Neural progenitor cell (in vitro differentiated cells): ENCODE data around the gene BANF1. TPM values are rescaled to one million over a fixed set of nuclear protein-coding genes. Genes with fewer than 3 reads are reported as not detected.

ENCODE experiments used
- DNase-seq: peaks from one replicate; pipeline ENCODE4 v3.0.0-alpha.2; 2016; ENCODE audit warnings: low spot score
- H2AFZ ChIP-seq: fragments of 200-600 bp; sonication (generic); replicated peaks from 2 replicates; pipeline ENCODE4 v1.6.1; 2016; ENCODE audit warnings: antibody characterized with exemption
- H3F3A ChIP-seq: fragments of 200-600 bp; sonication (generic); 2 replicates; pipeline ENCODE4 v1.6.1; 2016; ENCODE audit warnings: antibody characterized with exemption, low read depth
- H3K27ac ChIP-seq: fragments of 200-600 bp; sonication (generic); 2 replicates; pipeline ENCODE4 v1.5.1; 2016; ENCODE audit warnings: mild to moderate bottlenecking
- H3K27me3 ChIP-seq: fragments of 200-600 bp; sonication (generic); 2 replicates; pipeline ENCODE4 v1.6.1; 2016; ENCODE audit warnings: mild to moderate bottlenecking, moderate library complexity
- H3K36me3 ChIP-seq: fragments of 200-600 bp; sonication (generic); 2 replicates; pipeline ENCODE4 v1.5.1; 2016
- H3K4me1 ChIP-seq: fragments of 200-600 bp; sonication (generic); 2 replicates; pipeline ENCODE4 v1.6.1; 2016; ENCODE audit warnings: mixed run types
- H3K4me2 ChIP-seq: fragments of 200-600 bp; sonication (generic); 2 replicates; pipeline ENCODE4 v1.6.1; 2016
- H3K4me3 ChIP-seq: fragments of 200-600 bp; sonication (generic); 2 replicates; pipeline ENCODE4 v1.5.1; 2016
- H3K79me2 ChIP-seq: fragments of 200-600 bp; sonication (generic); 2 replicates; pipeline ENCODE4 v1.6.1; 2016; ENCODE audit warnings: low read depth
- H3K9ac ChIP-seq: fragments of 200-600 bp; sonication (generic); 2 replicates; pipeline ENCODE4 v1.6.1; 2016
- H3K9me3 ChIP-seq: fragments of 200-600 bp; sonication (generic); 2 replicates; pipeline ENCODE4 v1.5.1; 2016; ENCODE audit warnings: low read depth
- H4K20me1 ChIP-seq: fragments of 200-600 bp; sonication (generic); 2 replicates; pipeline ENCODE4 v1.6.1; 2016; ENCODE audit warnings: low read depth
- H3K27ac Mint-ChIP-seq: 3 replicates; pipeline ENCODE4 v1.8.0; 2021; ENCODE audit warnings: mixed read lengths
- H3K27me3 Mint-ChIP-seq: 2 replicates; pipeline ENCODE4 v1.8.0; 2022; ENCODE audit warnings: low read depth, mild to moderate bottlenecking, inconsistent platforms, moderate library complexity, mixed read lengths; ENCODE audit not compliant: insufficient read depth
- H3K36me3 Mint-ChIP-seq: 3 replicates; pipeline ENCODE4 v1.8.0; 2021; ENCODE audit warnings: mixed read lengths
- H3K4me1 Mint-ChIP-seq: 3 replicates; pipeline ENCODE4 v1.8.0; 2021; ENCODE audit warnings: mixed read lengths
- H3K4me3 Mint-ChIP-seq: 3 replicates; pipeline ENCODE4 v1.8.0; 2021; ENCODE audit warnings: mild to moderate bottlenecking, moderate library complexity, mixed read lengths
- H3K9me3 Mint-ChIP-seq: 3 replicates; pipeline ENCODE4 v1.8.0; 2020; ENCODE audit warnings: mixed read lengths
- EZH2 ChIP-seq: fragments of 200-600 bp; sonication (generic); IDR thresholded peaks from 2 replicates; pipeline ENCODE4 v1.6.1; 2017; ENCODE audit warnings: antibody characterized with exemption, mild to moderate bottlenecking, moderate library complexity
- EZH2phosphoT487 ChIP-seq: fragments of 200-600 bp; sonication (generic); IDR thresholded peaks from 2 replicates; pipeline ENCODE4 v1.6.1; 2017; ENCODE audit warnings: antibody characterized with exemption
- total RNA-seq: library from RNA; depleted of rRNA; stranded (reverse); fragments of >200 nt; gene quantifications from 2 replicates; pipeline ENCODE4 v1.2.3, GENCODE V29; 2015; ENCODE audit warnings: low replicate concordance
- TF ChIP-seq, protein P1 (sequence below): fragments of 200-600 bp; sonication (generic); IDR thresholded peaks from 2 replicates; pipeline ENCODE4 v1.5.1; 2017; ENCODE audit warnings: antibody characterized with exemption, mild to moderate bottlenecking

BANF1 gene
- total RNA-seq, 1 donor from 2014 or later = 39.8 TPM

DNA sequence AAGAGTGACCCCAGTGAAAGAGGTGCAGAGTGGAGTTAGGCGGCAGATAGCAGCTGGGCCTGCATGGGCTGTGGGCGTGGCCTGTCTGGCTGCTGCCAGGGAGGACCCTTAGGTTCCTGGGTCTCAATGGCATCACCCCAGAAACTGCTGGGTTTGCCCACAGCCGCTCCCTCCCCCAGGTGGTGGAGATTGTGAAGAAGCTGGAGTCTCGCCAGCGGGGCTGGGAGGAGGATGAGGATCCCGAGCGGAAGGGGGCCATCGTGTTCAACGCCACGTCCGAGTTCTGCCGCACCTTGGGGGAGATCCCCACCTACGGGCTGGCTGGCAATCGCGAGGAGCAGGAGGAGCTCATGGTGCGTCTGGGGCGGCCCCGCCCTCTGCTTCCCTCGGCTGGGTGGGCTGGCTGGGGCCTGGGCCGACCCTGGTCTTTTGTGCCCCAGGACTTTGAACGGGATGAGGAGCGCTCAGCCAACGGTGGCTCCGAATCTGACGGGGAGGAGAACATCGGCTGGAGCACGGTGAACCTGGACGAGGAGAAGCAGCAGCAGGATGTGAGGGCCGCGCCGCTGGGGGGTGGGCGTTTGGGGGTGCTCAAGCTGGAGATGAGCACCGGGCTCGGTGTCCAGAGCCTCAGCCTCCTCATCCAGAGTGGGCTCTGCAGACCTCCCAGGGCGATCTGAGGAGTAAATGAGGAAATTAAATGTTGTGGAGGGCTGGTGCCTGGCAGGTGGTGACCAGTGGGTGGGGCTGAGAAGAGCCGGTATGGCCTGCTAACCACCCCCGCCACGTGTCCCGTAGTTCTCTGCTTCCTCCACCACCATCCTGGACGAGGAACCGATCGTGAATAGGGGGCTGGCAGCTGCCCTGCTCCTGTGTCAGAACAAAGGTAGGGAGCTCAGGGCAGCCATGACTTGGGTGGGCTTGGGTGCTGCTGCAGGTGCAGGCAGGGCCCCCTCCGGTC is 25.8 kb upstream of the BANF1 start:
- no peak overlapping the region for H3K4me3 Mint-ChIP-seq
- Histone ChIP-seq H3K27ac (no peak overlapping the region), H3K9me3 (no peaks in the 10 kb centered on the region), H3K4me2 (no peak overlapping the region), H2AFZ (no peak overlapping the region), H3K27me3 (no peaks in the 10 kb centered on the region), H3F3A (no peaks in the 10 kb centered on the region), H4K20me1 (no peaks in the 10 kb centered on the region), H3K4me1 (no peaks in the 10 kb centered on the region), H3K79me2 (no peaks in the 10 kb centered on the region), H3K9ac (no peak overlapping the region), H3K4me3 (no peak overlapping the region), H3K36me3 (no peaks in the 10 kb centered on the region)
- peaks cover 6% of the 10 kb centered on the region for H3K4me1 Mint-ChIP-seq
- DNase-seq = no peak
- H3K9me3 Mint-ChIP-seq = no peaks in the 10 kb centered on the region
- H3K27me3 Mint-ChIP-seq = peaks cover 3% of the 10 kb centered on the region
- peaks cover 27% of the 10 kb centered on the region for H3K36me3 Mint-ChIP-seq
- no peak for TF ChIP-seq EZH2phosphoT487
- no peak for TF ChIP-seq EZH2
- TF ChIP-seq, protein P1, sequence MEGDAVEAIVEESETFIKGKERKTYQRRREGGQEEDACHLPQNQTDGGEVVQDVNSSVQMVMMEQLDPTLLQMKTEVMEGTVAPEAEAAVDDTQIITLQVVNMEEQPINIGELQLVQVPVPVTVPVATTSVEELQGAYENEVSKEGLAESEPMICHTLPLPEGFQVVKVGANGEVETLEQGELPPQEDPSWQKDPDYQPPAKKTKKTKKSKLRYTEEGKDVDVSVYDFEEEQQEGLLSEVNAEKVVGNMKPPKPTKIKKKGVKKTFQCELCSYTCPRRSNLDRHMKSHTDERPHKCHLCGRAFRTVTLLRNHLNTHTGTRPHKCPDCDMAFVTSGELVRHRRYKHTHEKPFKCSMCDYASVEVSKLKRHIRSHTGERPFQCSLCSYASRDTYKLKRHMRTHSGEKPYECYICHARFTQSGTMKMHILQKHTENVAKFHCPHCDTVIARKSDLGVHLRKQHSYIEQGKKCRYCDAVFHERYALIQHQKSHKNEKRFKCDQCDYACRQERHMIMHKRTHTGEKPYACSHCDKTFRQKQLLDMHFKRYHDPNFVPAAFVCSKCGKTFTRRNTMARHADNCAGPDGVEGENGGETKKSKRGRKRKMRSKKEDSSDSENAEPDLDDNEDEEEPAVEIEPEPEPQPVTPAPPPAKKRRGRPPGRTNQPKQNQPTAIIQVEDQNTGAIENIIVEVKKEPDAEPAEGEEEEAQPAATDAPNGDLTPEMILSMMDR = no peak
- H3K27ac Mint-ChIP-seq = no peak overlapping the region

DNA sequence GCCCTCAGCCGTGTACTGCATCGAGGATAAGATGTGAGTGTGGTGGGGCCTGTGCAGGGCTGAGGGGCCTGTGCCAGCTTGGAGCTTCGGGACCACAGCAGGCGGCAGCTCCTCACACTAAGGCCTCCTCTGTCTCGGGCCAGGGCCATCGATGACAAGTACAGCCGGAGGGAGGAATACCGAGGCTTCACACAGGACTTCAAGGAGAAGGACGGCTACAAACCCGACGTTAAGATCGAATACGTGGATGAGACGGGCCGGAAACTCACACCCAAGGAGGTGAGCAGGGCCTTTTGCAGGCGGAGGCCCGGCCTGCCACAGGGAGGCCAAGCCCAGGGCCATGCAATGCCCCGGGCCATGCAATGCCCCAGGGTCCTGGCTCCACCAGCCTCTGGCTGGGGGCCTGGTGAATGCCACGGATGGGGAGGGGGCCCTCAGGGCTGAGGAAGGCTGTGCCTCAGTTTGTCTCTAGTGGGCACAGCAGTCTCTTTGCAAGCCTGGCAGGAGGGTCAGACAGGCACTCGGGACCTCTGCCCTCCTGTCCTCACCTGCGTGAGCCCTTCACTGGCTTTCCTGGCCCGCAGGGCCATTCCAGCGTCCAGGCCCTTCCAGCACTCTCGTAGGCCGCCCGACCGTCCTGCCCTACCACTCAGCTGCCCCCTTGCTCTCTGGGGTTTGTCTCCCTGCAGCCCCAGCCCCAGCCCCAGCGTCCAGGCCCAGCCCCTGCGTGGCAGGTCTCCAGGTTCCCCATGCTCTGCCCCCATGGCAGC is 24.5 kb upstream of the BANF1 start:
- H3K27me3 ChIP-seq = no peaks in the 10 kb centered on the region
- no peak overlapping the region for H3K4me2 ChIP-seq
- Mint-ChIP-seq H3K27ac (no peak overlapping the region), H3K4me3 (no peak overlapping the region), H3K9me3 (no peaks in the 10 kb centered on the region), H3K27me3 (peaks cover 3% of the 10 kb centered on the region), H3K4me1 (peaks cover 3% of the 10 kb centered on the region), H3K36me3 (peaks cover 20% of the 10 kb centered on the region)
- H3K4me3 ChIP-seq = no peak overlapping the region
- no peaks in the 10 kb centered on the region for H4K20me1 ChIP-seq
- no peak overlapping the region for H3K27ac ChIP-seq
- no peaks in the 10 kb centered on the region for H3K36me3 ChIP-seq
- TF ChIP-seq, protein P1 = no peak
- no peak for TF ChIP-seq EZH2
- TF ChIP-seq EZH2phosphoT487 = no peak
- no peaks in the 10 kb centered on the region for H3K4me1 ChIP-seq
- H2AFZ ChIP-seq = no peak overlapping the region
- no peaks in the 10 kb centered on the region for H3K79me2 ChIP-seq
- no peak overlapping the region for H3K9ac ChIP-seq
- no peaks in the 10 kb centered on the region for H3K9me3 ChIP-seq
- no peak for DNase-seq
- H3F3A ChIP-seq = no peaks in the 10 kb centered on the region

DNA sequence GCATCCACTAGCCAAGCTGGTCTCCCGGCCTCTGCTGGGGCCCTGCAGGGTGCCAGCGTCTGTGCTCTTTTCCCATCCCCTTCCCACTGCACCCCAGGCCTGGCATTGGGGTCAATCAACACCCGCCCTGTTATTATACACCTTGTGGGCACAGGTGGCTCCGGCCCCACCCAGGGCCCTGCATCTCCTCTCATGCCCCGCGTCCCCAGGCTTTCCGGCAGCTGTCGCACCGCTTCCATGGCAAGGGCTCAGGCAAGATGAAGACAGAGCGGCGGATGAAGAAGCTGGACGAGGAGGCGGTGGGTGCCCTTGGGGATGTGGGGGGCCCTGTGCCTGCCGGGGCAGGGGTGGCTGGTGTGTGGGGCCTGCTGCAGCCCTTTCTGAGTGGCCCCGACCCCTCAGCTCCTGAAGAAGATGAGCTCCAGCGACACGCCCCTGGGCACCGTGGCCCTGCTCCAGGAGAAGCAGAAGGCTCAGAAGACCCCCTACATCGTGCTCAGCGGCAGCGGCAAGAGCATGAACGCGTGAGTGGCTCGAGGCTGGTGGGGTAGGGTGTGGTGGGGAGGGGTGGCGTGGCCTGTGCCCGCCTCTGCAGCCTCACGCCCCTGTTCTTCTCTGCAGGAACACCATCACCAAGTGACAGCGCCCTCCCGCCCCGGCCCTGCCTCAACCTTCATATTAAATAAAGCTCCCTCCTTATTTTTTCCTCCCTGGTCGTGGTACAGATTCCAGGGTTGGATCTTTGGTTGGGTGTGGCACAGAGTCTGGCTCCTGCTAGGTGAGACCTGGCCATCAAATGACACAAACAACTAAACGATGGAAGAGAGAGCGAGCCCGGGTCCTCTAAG is 23.7 kb upstream of the BANF1 start:
- H4K20me1 ChIP-seq = no peaks in the 10 kb centered on the region
- no peak overlapping the region for H3K4me3 ChIP-seq
- peaks cover 16% of the 10 kb centered on the region for H3K36me3 Mint-ChIP-seq
- no peak overlapping the region for H2AFZ ChIP-seq
- no peaks in the 10 kb centered on the region for H3K79me2 ChIP-seq
- no peaks in the 10 kb centered on the region for H3K36me3 ChIP-seq
- peaks cover 3% of the 10 kb centered on the region for H3K27me3 Mint-ChIP-seq
- H3K9me3 Mint-ChIP-seq = no peaks in the 10 kb centered on the region
- H3K27ac Mint-ChIP-seq = no peak overlapping the region
- no peak overlapping the region for H3K4me3 Mint-ChIP-seq
- no peak for DNase-seq
- H3K4me1 Mint-ChIP-seq = peaks cover 3% of the 10 kb centered on the region
- no peak overlapping the region for H3K27ac ChIP-seq
- H3K9ac ChIP-seq = no peak overlapping the region
- H3K4me1 ChIP-seq = no peaks in the 10 kb centered on the region
- H3F3A ChIP-seq = no peaks in the 10 kb centered on the region
- H3K27me3 ChIP-seq = no peaks in the 10 kb centered on the region
- TF ChIP-seq, protein P1 = no peak
- TF ChIP-seq EZH2phosphoT487 (no peak), EZH2 (no peak)
- H3K9me3 ChIP-seq = no peaks in the 10 kb centered on the region
- no peak overlapping the region for H3K4me2 ChIP-seq
